ENCODE measurements around the gene MAP4K4. TPM values are rescaled to one million over a fixed set of nuclear protein-coding genes. Genes with fewer than 3 reads are reported as not detected.

MAP4K4 gene
- total and polyA plus RNA-seq, 2 of the 4 experiments (the other 2 are of a cell fraction), result 89.4 to 124 TPM

GRCh38 chr2:101808006-101808562 is 110.6 kb downstream of the MAP4K4 start:
- DNase-seq (no peak), ATAC-seq (ENCODE audit: low read depth) (no peak)
- no peak overlapping the region for H3K56ac ChIP-seq (ENCODE audit: extremely low read depth, insufficient read depth, low read length)
- H4K20me1 ChIP-seq (ENCODE audit: insufficient read depth, low read length), result peaks cover 78% of the 10 kb centered on the region
- peaks cover 29% of the 10 kb centered on the region for H3K4me1 ChIP-seq (ENCODE audit: control insufficient read depth, insufficient read depth, low read length)
- no peak overlapping the region for H3K4me3 ChIP-seq (ENCODE audit: insufficient read depth, low read depth, low read length)
- dilution Hi-C loops (cut with HindIII; ENCODE audit: low sequenced_read_pairs, unreplicated experiment), result no loop called here
- ChIA-PET POLR2A (ENCODE audit: unreplicated experiment) (no interaction called here), CTCF (interaction anchor here (0.5 kb wide), 1 partner anchor 8 kb away, joined by 4 read pairs; no protein-coding TSS in a partner anchor)
- H3K27me3 ChIP-seq (ENCODE audit: control insufficient read depth, insufficient read depth, low read length), result no peaks in the 10 kb centered on the region
- H3K9me3 ChIP-seq (ENCODE audit: control insufficient read depth, insufficient read depth, low read length), result no peaks in the 10 kb centered on the region
- in situ Hi-C loops (cut with MboI; ENCODE audit: low sequenced_read_pairs), result no loop called here
- H4K8ac ChIP-seq (ENCODE audit: low read depth in 2 of 2, low read length in 2 of 2), result no peak overlapping the region
- H3K18ac ChIP-seq (ENCODE audit: low read depth, low read length), result no peak overlapping the region
- H2BK120ac ChIP-seq (ENCODE audit: low read depth, low read length), result 0 out of 2 replicates have a peak overlapping the region, but pooled peaks have one; percentile 23
- 100% methylated on average over 1 of the region's 6 CpGs; no CpG with 5 or more reads in 1 of the 2 experiments for WGBS, 2 experiments (ENCODE audit: extremely low coverage in 2 of 2, insufficient read length in 1 of 2)
- no peak overlapping the region for H2BK5ac ChIP-seq (ENCODE audit: low read depth, low read length, poor library complexity, severe bottlenecking)
- no TSS peak for BruUV-seq (replicated peaks)
- H4K91ac ChIP-seq (ENCODE audit: insufficient read depth, low read depth, low read length), result 0 out of 2 replicates have a peak overlapping the region, but pooled peaks have one; percentile 0
- no peak overlapping the region for H2AK9ac ChIP-seq (replicated peaks; ENCODE audit: low read depth, low read length, poor library complexity)
- H3K23ac ChIP-seq (ENCODE audit: low read depth, low read length), result peak overlapping the region; percentile 70
- no peak overlapping the region for H3K4me2 ChIP-seq (ENCODE audit: low read depth, low read length)
- H2BK15ac ChIP-seq (ENCODE audit: low read depth, low read length), result 0 out of 3 replicates have a peak overlapping the region, but pooled peaks have one; percentile 40
- no peak overlapping the region; the same call in 1 of the 2 replicates for H4K5ac ChIP-seq (ENCODE audit: low read depth, low read length)
- H3K9ac ChIP-seq (ENCODE audit: low read depth, low read length), result no peak overlapping the region
- TF ChIP-seq MAZ (IDR thresholded peaks at IDR 0.05; ENCODE audit: borderline replicate concordance, low read depth, low read length) (no peak), RAD21 (IDR thresholded peaks at IDR 0.05; ENCODE audit: low read length) (no peak), RCOR1 (IDR thresholded peaks at IDR 0.05; ENCODE audit: insufficient replicate concordance, low read length) (no peak), NFE2L2 (IDR thresholded peaks at IDR 0.05; ENCODE audit: low read depth, low read length) (no peak), FOS (IDR thresholded peaks at IDR 0.05; ENCODE audit: low read depth, low read length) (no peak)
- TF ChIP-seq, protein P1, sequence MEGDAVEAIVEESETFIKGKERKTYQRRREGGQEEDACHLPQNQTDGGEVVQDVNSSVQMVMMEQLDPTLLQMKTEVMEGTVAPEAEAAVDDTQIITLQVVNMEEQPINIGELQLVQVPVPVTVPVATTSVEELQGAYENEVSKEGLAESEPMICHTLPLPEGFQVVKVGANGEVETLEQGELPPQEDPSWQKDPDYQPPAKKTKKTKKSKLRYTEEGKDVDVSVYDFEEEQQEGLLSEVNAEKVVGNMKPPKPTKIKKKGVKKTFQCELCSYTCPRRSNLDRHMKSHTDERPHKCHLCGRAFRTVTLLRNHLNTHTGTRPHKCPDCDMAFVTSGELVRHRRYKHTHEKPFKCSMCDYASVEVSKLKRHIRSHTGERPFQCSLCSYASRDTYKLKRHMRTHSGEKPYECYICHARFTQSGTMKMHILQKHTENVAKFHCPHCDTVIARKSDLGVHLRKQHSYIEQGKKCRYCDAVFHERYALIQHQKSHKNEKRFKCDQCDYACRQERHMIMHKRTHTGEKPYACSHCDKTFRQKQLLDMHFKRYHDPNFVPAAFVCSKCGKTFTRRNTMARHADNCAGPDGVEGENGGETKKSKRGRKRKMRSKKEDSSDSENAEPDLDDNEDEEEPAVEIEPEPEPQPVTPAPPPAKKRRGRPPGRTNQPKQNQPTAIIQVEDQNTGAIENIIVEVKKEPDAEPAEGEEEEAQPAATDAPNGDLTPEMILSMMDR (conservative IDR thresholded peaks at IDR 0.05; ENCODE audit: low read depth, low read length), result no peak
- H2AK5ac ChIP-seq (ENCODE audit: low read depth, low read length), result peak overlapping the region; percentile 31; the same call in 1 of the 2 replicates
- peaks cover 35 to 77% of the 10 kb centered on the region in 2 experiments for H3K79me1 ChIP-seq (ENCODE audit: low read depth in 1 of 2, low read length in 2 of 2)
- 0 out of 2 replicates have a peak overlapping the region, but pooled peaks have one; percentile 10 for H3K27ac ChIP-seq (ENCODE audit: insufficient read depth, low read length)
- peak overlapping the region; percentile 37; the same call in 1 of the 2 replicates for H2BK20ac ChIP-seq (ENCODE audit: low read depth, low read length)
- intact Hi-C loops (cut with micrococcal nuclease), result no loop called here
- H3K36me3 ChIP-seq (ENCODE audit: control insufficient read depth, insufficient read depth, low read length), result peaks cover 1% of the 10 kb centered on the region; the same call in 1 of the 2 replicates
- H3K9me1 ChIP-seq (ENCODE audit: insufficient read depth, low read length), result peaks cover 37% of the 10 kb centered on the region
- peak overlapping the region; percentile 59 for H3K4ac ChIP-seq (ENCODE audit: low read depth, low read length)
- H2AFZ ChIP-seq (replicated peaks; ENCODE audit: low read length, poor library complexity), result peak overlapping the region; percentile 51
- peak overlapping the region; percentile 70 for H3K14ac ChIP-seq (replicated peaks; ENCODE audit: low read depth, low read length)
